GM23338 (cell line): ENCODE measurements around the gene SKP1. TPM values are rescaled to one million over a fixed set of nuclear protein-coding genes. Genes with fewer than 3 reads are reported as not detected.

Experiments used
- ATAC-seq: fragments of 200-7000 bp; cut with Tn5 transposase; 3 replicates; pipeline ENCODE4 v1.9.1; 2020
- DNase-seq: peaks from one replicate; pipeline ENCODE4 v3.0.0-alpha.2; 2015; ENCODE audit warnings: low spot score
- H2AFZ ChIP-seq: fragments of 200-600 bp; sonication (generic); 2 replicates; pipeline ENCODE4 v1.8.0; 2016; ENCODE audit warnings: antibody characterized with exemption, mild to moderate bottlenecking, moderate library complexity
- H3F3A ChIP-seq: fragments of 200-600 bp; sonication (generic); replicated peaks from 2 replicates; pipeline ENCODE4 v1.8.0; 2017; ENCODE audit warnings: antibody characterized with exemption, mixed run types, low read depth
- H3K27ac ChIP-seq: fragments of 200-600 bp; sonication (generic); 2 replicates; pipeline ENCODE4 v1.6.1; 2016; ENCODE audit warnings: low read depth
- H3K27me3 ChIP-seq: fragments of 200-600 bp; sonication (generic); 2 replicates; pipeline ENCODE4 v1.8.0; 2016; ENCODE audit warnings: mild to moderate bottlenecking, mixed run types, moderate library complexity; ENCODE audit not compliant: insufficient read depth
- H3K36me3 ChIP-seq: fragments of 200-600 bp; sonication (generic); 2 replicates; pipeline ENCODE4 v1.8.0; 2016; ENCODE audit warnings: mild to moderate bottlenecking; ENCODE audit not compliant: insufficient read depth
- H3K4me1 ChIP-seq: fragments of 200-600 bp; sonication (generic); 2 replicates; pipeline ENCODE4 v1.8.0; 2016; ENCODE audit warnings: mild to moderate bottlenecking, moderate library complexity; ENCODE audit not compliant: insufficient read depth
- H3K4me2 ChIP-seq: fragments of 200-600 bp; sonication (generic); 2 replicates; pipeline ENCODE4 v1.7.1; 2017; ENCODE audit warnings: mixed run types
- H3K4me3 ChIP-seq: fragments of 200-600 bp; sonication (generic); 2 replicates; pipeline ENCODE4 v1.6.1; 2016; ENCODE audit warnings: mixed run types
- H3K79me2 ChIP-seq: fragments of 200-600 bp; sonication (generic); replicated peaks from 2 replicates; pipeline ENCODE4 v1.8.0; 2017; ENCODE audit warnings: mild to moderate bottlenecking; ENCODE audit not compliant: insufficient read depth
- H3K9me2 ChIP-seq: fragments of 200-600 bp; sonication (generic); 2 replicates; pipeline ENCODE4 v1.8.0; 2017; ENCODE audit not compliant: insufficient read depth
- H4K20me1 ChIP-seq: fragments of 200-600 bp; sonication (generic); replicated peaks from 2 replicates; pipeline ENCODE4 v1.8.0; 2017; ENCODE audit warnings: mild to moderate bottlenecking; ENCODE audit not compliant: insufficient read depth
- H3K27ac Mint-ChIP-seq: 2 replicates; pipeline ENCODE4 v1.8.0; 2020; ENCODE audit warnings: inconsistent platforms, mild to moderate bottlenecking, moderate library complexity, mixed read lengths
- H3K27me3 Mint-ChIP-seq: 3 replicates; pipeline ENCODE4 v1.8.0; 2022; ENCODE audit warnings: low read depth, mild to moderate bottlenecking, moderate library complexity, mixed read lengths, inconsistent platforms; ENCODE audit not compliant: insufficient read depth, poor library complexity
- H3K36me3 Mint-ChIP-seq: 3 replicates; pipeline ENCODE4 v1.8.0; 2021; ENCODE audit warnings: low read depth, mild to moderate bottlenecking, inconsistent platforms, moderate library complexity, mixed read lengths
- H3K4me1 Mint-ChIP-seq: 3 replicates; pipeline ENCODE4 v1.8.0; 2020; ENCODE audit warnings: mild to moderate bottlenecking, inconsistent platforms, mixed read lengths
- H3K4me3 Mint-ChIP-seq: 3 replicates; pipeline ENCODE4 v1.8.0; 2021; ENCODE audit warnings: moderate library complexity, mild to moderate bottlenecking, inconsistent platforms, mixed read lengths
- H3K9me3 Mint-ChIP-seq: 3 replicates; pipeline ENCODE4 v1.8.0; 2020; ENCODE audit warnings: moderate library complexity, mild to moderate bottlenecking, inconsistent platforms, mixed read lengths
- CREB1 ChIP-seq: fragments of 250-450 bp; sonication (Bioruptor Pico); IDR thresholded peaks from 2 replicates; pipeline ENCODE4 v1.5.0; 2020; ENCODE audit warnings: low read depth, mild to moderate bottlenecking, moderate library complexity
- CTCF ChIP-seq, 2 experiments: fragments of 200-600 bp in 1 of 2; sonication (generic) in 1 of 2; conservative IDR thresholded peaks; 2 replicates each; pipeline versions ENCODE4 v1.5.1 to v1.6.1; 2016 to 2017; ENCODE audit warnings: antibody characterized with exemption in 2 of 2, low read depth in 2 of 2, mild to moderate bottlenecking in 2 of 2, moderate library complexity in 1 of 2
- ETS1 ChIP-seq: IDR thresholded peaks from 2 replicates; pipeline ENCODE4 v1.6.1; 2016; ENCODE audit warnings: antibody characterized with exemption
- EZH2 ChIP-seq: fragments of 200-600 bp; sonication (generic); IDR thresholded peaks from one replicate; pipeline ENCODE4 v1.8.0; 2017; ENCODE audit warnings: antibody characterized with exemption, mild to moderate bottlenecking, low read depth; ENCODE audit not compliant: unreplicated experiment
- EZH2phosphoT487 ChIP-seq: fragments of 200-600 bp; sonication (generic); IDR thresholded peaks from one replicate; pipeline ENCODE4 v1.8.1; 2018; ENCODE audit warnings: antibody characterized with exemption; ENCODE audit not compliant: unreplicated experiment
- JUNB ChIP-seq: IDR thresholded peaks from one replicate; pipeline ENCODE4 v1.6.1; 2016; ENCODE audit warnings: antibody characterized with exemption; ENCODE audit not compliant: unreplicated experiment
- REST ChIP-seq: IDR thresholded peaks from one replicate; pipeline ENCODE4 v1.6.1; 2018; ENCODE audit warnings: antibody characterized with exemption; ENCODE audit not compliant: unreplicated experiment
- STAT1 ChIP-seq: IDR thresholded peaks from one replicate; pipeline ENCODE4 v1.6.1; 2016; ENCODE audit warnings: antibody characterized with exemption; ENCODE audit not compliant: unreplicated experiment
- ZNF114 ChIP-seq: fragments of 250-450 bp; sonication (Bioruptor Pico); IDR thresholded peaks from 2 replicates; pipeline ENCODE4 v1.5.0; 2020; ENCODE audit warnings: mild to moderate bottlenecking, moderate library complexity
- ZNF462 ChIP-seq: fragments of 250-450 bp; sonication (Bioruptor Pico); IDR thresholded peaks from 2 replicates; pipeline ENCODE4 v1.5.0; 2020; ENCODE audit warnings: mild to moderate bottlenecking, moderate library complexity
- polyA plus RNA-seq: library from polyadenylated mRNA; unstranded; fragments of >200 nt; fragmentation: Nextera tagmentation; extraction: Ambion mirVana; gene quantifications from 2 replicates; pipeline ENCODE4 v1.2.1, GENCODE V29; 2016
- total RNA-seq: library from RNA; depleted of rRNA; stranded (reverse); fragments of >200 nt; shearing (Covaris generic); gene quantifications from 2 replicates; pipeline ENCODE4 v1.2.3, GENCODE V29; 2014

SKP1 gene
- total and polyA plus RNA-seq, 2 experiments from 2014 or later = 244 to 440 TPM

- TF ChIP-seq ETS1 (no peak), EZH2 (no peak)
Observed at GRCh38 chr5:134107779-134108178, 69.0 kb downstream of the SKP1 start (continued).

GRCh38 chr5:134106991-134107701, 69.6 kb downstream of the SKP1 start:
- H3K9me3 Mint-ChIP-seq = no peaks in the 10 kb centered on the region
- peaks cover 14% of the 10 kb centered on the region; the same call in 2 of the 3 replicates for H3K4me1 Mint-ChIP-seq
- Histone ChIP-seq H2AFZ (no peak overlapping the region), H3K27ac (no peak overlapping the region), H3K36me3 (no peaks in the 10 kb centered on the region), H3K9me2 (no peaks in the 10 kb centered on the region), H3K4me1 (peaks cover 5% of the 10 kb centered on the region; the same call in 1 of the 2 replicates), H3K27me3 (peaks cover 19% of the 10 kb centered on the region), H3K79me2 (no peaks in the 10 kb centered on the region), H3K4me3 (no peak overlapping the region), H3K4me2 (no peak overlapping the region), H3F3A (0 out of 2 replicates have a peak, but pooled peaks cover 1% of the 10 kb centered on the region), H4K20me1 (no peaks in the 10 kb centered on the region)
- H3K27me3 Mint-ChIP-seq = peaks cover 27% of the 10 kb centered on the region
- no peak overlapping the region for H3K27ac Mint-ChIP-seq
- no peaks in the 10 kb centered on the region for H3K36me3 Mint-ChIP-seq
- DNase-seq (no peak), ATAC-seq (no peak)
- no peak overlapping the region for H3K4me3 Mint-ChIP-seq
- no peak for TF ChIP-seq ZNF462
- no peak for TF ChIP-seq CTCF (conservative IDR thresholded peaks at IDR 0.05; ENCODE audit: low read depth in 2 of 2)
- no peak for TF ChIP-seq ZNF114 (CRISPR knock-in tag)
- no peak for TF ChIP-seq JUNB
- TF ChIP-seq ETS1 = no peak
- TF ChIP-seq EZH2phosphoT487 = no peak
- no peak for TF ChIP-seq REST
- no peak for TF ChIP-seq CREB1 (CRISPR knock-in tag)
- no peak for TF ChIP-seq STAT1
